Subcutaneous adipose tissue (tissue), 4 donors: ENCODE measurements around the gene FHOD1. TPM values are rescaled to one million over a fixed set of nuclear protein-coding genes. Genes with fewer than 3 reads are reported as not detected.

ENCODE experiments used
- total RNA-seq, 4 donors: library from RNA; depleted of rRNA; stranded (reverse); fragments of >200 nt; gene quantifications; one replicate each; pipeline ENCODE4 v1.1.0, GENCODE V29; 2016
- TF ChIP-seq, protein P1 (sequence below): fragments of 450-650 bp; IDR thresholded peaks from one replicate; pipeline ENCODE4 v1.5.1; 2016; ENCODE audit warnings: low read depth, mild to moderate bottlenecking, control low read depth, antibody characterized with exemption, moderate library complexity

FHOD1 gene
- total RNA-seq, 4 donors from 2014 or later: 10.3 to 83.3 (median 20.9) TPM

DNA sequence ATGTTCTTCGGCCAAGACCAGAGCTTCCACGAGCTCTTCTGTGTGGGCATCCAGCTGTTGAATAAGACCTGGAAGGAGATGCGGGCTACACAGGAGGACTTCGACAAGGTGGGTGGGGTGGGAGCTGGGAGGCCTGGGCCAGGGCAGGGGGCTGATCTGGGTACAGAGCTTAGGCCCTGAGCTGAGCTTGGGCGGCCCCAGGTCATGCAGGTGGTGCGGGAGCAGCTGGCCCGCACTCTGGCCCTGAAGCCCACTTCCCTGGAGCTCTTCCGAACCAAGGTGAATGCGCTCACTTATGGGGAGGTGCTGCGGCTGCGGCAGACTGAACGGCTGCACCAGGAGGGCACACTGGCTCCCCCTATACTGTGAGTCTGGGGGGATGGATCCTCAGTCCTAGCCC, 44.9 kb downstream of the FHOD1 start:
- TF ChIP-seq, protein P1, sequence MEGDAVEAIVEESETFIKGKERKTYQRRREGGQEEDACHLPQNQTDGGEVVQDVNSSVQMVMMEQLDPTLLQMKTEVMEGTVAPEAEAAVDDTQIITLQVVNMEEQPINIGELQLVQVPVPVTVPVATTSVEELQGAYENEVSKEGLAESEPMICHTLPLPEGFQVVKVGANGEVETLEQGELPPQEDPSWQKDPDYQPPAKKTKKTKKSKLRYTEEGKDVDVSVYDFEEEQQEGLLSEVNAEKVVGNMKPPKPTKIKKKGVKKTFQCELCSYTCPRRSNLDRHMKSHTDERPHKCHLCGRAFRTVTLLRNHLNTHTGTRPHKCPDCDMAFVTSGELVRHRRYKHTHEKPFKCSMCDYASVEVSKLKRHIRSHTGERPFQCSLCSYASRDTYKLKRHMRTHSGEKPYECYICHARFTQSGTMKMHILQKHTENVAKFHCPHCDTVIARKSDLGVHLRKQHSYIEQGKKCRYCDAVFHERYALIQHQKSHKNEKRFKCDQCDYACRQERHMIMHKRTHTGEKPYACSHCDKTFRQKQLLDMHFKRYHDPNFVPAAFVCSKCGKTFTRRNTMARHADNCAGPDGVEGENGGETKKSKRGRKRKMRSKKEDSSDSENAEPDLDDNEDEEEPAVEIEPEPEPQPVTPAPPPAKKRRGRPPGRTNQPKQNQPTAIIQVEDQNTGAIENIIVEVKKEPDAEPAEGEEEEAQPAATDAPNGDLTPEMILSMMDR: no peak

DNA sequence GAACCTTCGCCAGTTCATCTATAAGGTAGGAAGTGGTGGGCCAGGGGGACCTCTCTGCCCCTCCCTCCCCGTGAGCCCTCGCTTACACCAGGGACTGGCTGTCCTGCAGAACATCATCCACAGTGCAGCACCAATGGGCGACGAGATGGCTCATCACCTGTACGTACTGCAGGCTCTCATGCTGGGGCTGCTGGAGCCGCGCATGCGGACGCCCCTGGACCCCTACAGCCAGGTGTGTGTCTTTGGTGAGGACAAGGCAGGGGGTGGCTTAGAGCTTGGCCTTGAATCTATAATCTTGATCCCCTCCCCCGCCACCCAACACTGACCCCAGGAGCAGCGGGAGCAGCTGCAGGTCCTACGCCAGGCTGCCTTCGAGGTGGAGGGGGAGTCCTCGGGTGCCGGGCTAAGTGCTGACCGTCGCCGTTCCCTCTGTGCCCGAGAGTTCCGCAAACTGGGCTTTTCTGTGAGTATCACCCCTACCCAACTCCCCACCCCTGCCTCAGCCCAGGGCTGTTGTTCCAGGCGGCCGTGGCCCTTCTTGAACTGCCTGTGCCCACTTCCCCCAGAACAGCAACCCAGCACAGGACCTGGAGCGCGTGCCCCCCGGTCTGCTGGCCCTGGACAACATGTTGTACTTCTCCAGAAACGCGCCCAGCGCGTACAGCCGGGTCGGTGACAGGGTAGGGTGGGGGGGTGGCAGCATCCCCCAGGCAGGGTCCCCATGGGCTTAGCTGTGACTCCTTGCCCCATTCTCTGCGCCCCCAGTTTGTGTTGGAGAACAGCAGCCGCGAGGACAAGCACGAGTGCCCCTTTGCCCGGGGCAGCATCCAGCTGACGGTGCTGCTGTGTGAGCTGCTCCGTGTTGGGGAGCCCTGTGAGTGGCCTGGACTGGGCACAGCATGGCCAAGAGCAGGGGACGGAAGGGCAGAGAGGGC, 45.6 kb downstream of the FHOD1 start:
- TF ChIP-seq, protein P1: no peak

DNA sequence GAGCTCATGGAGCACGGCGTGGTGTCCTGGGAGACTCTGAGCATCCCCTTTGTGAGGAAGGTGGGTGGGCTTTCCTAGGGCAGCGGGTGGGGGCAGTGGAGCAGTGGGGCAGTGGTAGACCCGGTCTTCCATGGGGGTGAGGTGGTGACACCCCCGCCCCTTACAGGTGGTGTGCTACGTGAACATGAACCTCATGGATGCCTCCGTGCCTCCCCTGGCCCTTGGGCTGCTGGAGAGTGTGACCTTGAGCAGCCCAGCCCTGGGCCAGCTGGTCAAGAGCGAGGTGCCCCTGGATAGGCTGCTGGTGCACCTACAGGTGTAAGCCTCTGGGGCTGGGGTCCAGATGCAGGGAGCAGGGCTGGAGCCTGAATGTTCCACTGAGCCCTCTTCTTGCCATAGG, 46.8 kb downstream of the FHOD1 start:
- TF ChIP-seq, protein P1: no peak

DNA sequence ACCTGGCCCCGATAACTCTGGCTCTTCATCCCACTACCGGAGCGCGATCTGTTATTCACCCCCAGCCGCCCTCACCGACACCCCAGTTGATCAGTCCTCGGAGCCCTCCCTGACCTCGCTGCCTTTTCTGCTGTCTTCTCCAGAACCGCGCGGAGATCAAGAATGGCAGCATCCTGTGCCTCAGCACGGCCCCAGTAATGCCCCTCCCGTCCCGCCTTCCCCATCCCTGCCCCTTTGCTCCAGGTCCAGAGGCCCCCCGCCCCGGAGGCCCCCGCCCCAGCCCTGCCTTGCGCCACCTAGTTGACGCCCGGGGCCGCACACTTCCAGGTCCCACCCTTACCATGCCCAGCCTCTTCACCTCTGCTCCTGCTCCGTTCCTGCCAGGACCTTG, 47.5 kb downstream of the FHOD1 start:
- TF ChIP-seq, protein P1: no peak

DNA sequence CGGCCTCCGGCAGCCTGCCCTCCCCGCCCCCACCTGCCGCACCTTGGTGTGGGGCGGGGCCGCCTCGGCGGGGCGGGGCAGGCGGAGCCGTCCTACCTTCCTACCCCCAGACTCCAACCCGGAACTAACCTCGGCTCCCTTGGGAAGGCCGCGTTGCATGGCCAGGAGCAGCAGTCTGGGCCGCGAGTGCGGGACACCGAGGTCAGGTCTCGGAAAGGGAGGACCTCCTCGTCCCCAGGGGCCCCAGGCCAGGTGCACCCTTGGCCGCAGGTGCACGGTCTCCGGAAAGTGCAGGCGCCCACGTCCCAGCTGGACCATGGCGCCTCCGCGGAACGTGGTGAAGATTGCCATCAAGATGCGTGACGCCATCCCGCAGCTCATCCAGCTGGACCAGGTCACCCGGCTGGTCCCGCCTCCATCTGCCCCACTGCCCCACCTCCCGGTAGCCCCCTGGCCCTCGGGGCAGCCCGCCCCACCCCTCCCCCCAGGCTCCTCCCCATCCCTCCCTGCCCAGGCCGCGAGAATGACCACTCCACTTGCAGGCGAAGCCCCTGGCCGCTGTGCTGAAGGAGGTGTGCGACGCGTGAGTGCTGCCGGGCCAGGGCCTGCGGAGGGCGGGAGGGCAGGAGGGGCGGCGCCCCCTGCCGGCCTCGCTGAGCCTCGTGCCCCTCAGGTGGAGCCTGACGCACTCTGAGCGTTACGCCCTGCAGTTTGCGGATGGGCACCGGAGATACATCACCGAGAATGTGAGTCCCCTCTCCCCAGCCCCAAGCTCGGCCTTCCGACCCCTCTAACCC, 48.1 kb downstream of the FHOD1 start, which contains the start of gene ELMO3:
Gene ELMO3, plus strand, starts transcription at position 121 of the 797 bp plus-strand sequence. Its CDS starts 196 bp downstream, at position 317.
- TF ChIP-seq, protein P1: no peak

DNA sequence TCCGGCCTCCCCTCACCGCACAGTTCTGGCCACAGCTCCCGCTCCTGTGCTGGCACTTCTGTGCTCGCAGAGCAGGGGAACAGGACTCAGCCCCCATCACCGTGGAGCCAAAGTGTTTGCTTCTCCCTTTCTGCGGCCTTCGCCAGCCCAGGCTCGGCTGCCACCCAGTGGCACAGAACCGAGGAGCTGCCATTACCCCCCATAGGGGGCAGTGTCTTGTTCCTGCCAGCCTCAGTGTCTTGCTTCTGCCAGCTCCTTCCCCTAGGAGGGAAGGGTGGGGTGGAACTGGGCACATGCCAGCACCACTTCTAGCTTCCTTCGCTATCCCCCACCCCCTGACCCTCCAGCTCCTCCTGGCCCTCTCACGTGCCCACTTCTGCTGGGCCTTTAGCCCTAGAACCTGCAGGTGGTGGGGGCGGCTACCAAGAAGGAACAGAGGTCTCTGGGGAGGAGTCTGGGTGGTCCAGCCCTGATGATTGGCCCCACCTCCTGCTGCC, 49.0 kb downstream of the FHOD1 start:
- TF ChIP-seq, protein P1: no peak

DNA sequence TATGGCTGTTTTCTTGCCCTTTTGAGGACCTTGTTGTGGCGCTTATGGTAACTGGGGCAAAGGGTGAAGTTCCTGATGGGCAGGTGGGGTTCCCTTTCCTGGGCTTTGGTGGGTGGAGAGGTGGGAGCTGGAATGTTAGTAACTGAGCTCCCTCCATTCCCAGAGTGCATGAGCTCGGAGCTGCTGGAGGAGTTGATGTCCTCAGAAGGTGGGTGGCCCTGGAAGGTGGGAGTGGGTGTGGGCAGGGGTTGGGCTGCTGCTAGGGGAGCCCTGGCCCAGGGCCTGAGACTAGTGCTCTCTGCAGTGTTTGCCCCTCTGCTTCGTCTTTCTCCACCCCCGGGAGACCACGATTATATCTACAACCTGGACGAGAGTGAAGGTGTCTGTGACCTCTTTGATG, 49.6 kb downstream of the FHOD1 start:
- TF ChIP-seq, protein P1: no peak
